Astrocyte (in vitro differentiated cells and primary cell): ENCODE results near the gene ALKBH3.

Experiments
- EZH2 ChIP-seq: IDR thresholded peaks from 2 replicates; pipeline ENCODE4 v1.6.1; 2012; ENCODE audit warnings: mild to moderate bottlenecking, low read length, inconsistent platforms; ENCODE audit not compliant: insufficient read depth
- TF ChIP-seq, protein P1 (sequence below): IDR thresholded peaks from 2 replicates; pipeline ENCODE4 v1.5.1; 2011; ENCODE audit warnings: low read depth, mild to moderate bottlenecking, inconsistent platforms, low read length, moderate library complexity; ENCODE audit not compliant: insufficient read depth

DNA sequence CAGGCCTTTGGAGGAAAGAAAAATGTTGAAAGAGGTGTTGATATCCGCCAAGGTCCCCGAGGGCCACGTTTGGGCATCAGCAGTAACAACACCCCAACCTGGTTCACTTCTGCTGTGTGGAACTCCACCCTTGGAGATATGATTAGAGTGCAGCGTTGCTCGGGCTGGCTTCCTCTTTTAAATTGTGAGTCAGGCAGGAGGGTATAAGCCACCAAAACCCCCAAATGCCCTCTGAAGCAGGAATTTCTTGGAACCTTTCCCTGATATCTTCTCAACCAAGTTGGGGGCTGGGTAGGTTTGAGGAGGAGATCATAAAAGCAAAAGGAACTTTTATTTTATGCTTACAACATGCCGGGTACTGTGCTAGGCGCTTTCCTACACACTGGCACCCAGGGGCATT, 55.4 kb downstream of the ALKBH3 start:
- TF ChIP-seq, protein P1, sequence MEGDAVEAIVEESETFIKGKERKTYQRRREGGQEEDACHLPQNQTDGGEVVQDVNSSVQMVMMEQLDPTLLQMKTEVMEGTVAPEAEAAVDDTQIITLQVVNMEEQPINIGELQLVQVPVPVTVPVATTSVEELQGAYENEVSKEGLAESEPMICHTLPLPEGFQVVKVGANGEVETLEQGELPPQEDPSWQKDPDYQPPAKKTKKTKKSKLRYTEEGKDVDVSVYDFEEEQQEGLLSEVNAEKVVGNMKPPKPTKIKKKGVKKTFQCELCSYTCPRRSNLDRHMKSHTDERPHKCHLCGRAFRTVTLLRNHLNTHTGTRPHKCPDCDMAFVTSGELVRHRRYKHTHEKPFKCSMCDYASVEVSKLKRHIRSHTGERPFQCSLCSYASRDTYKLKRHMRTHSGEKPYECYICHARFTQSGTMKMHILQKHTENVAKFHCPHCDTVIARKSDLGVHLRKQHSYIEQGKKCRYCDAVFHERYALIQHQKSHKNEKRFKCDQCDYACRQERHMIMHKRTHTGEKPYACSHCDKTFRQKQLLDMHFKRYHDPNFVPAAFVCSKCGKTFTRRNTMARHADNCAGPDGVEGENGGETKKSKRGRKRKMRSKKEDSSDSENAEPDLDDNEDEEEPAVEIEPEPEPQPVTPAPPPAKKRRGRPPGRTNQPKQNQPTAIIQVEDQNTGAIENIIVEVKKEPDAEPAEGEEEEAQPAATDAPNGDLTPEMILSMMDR: no peak
- TF ChIP-seq EZH2: no peak
